22Rv1 (cell line): ENCODE measurements around the gene RORC.
A peak's percentile ranks its signal among the peaks of the same experiment; 100 is the strongest.

Experiments
- H3K27ac ChIP-seq: fragments of 450-650 bp; 2 replicates; pipeline ENCODE4 v1.5.1; 2017
- ZFX ChIP-seq: fragments of 450-650 bp; IDR thresholded peaks from 2 replicates; pipeline ENCODE4 v1.6.1; 2017; ENCODE audit warnings: antibody characterized with exemption, borderline replicate concordance
- TF ChIP-seq, protein P1 (sequence below): fragments of 450-650 bp; IDR thresholded peaks from 2 replicates; pipeline ENCODE4 v1.5.1; 2017; ENCODE audit warnings: mild to moderate bottlenecking

RORC gene

DNA sequence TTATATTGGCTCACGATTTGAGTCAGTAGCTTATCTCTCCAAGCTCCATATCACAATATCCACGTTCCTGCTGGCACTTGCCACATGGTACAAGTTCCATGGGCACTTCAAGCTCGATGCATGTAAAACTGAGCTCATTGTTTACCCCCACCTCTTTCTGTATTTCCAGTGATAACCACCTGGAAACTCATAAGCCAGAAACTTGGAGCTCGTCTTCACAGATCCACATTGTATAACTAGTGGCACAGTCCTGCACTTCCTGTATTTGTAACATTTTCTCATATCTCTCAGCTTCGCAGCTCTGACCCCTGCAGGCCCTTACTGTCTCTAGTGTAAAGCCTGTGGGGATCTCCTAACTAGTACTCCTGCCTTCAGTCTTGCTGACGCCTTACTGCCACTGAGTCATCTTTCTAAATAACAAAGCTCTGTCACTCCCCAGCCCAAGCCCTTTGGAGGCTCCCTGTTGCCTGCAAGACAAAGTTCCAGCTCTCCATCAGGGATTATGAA is 14.5 kb upstream of the RORC start:
- TF ChIP-seq, protein P1, sequence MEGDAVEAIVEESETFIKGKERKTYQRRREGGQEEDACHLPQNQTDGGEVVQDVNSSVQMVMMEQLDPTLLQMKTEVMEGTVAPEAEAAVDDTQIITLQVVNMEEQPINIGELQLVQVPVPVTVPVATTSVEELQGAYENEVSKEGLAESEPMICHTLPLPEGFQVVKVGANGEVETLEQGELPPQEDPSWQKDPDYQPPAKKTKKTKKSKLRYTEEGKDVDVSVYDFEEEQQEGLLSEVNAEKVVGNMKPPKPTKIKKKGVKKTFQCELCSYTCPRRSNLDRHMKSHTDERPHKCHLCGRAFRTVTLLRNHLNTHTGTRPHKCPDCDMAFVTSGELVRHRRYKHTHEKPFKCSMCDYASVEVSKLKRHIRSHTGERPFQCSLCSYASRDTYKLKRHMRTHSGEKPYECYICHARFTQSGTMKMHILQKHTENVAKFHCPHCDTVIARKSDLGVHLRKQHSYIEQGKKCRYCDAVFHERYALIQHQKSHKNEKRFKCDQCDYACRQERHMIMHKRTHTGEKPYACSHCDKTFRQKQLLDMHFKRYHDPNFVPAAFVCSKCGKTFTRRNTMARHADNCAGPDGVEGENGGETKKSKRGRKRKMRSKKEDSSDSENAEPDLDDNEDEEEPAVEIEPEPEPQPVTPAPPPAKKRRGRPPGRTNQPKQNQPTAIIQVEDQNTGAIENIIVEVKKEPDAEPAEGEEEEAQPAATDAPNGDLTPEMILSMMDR: no peak
- TF ChIP-seq ZFX: no peak
- no peak overlapping the region for H3K27ac ChIP-seq

DNA sequence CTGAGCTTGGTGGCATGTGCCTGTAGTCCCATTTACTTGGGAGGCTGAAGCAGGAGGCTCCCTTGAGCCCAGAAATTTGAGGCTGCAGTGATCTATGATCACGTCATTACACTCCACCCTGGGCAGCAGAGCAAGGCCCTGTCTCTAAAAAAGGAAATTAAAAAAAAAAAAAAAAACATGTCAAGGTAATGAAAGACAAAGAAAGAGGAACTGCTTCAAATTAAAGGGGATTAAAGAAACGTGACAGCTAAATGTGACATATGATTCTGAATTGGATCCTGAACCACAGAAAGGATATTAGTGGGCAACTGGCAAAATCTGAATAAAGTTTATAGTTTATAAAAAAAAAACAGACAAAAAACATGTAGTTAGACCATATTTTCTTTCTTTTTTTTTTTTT is 11.8 kb upstream of the RORC start:
- H3K27ac ChIP-seq: no peak overlapping the region
- no peak for TF ChIP-seq ZFX
- TF ChIP-seq, protein P1: no peak

DNA sequence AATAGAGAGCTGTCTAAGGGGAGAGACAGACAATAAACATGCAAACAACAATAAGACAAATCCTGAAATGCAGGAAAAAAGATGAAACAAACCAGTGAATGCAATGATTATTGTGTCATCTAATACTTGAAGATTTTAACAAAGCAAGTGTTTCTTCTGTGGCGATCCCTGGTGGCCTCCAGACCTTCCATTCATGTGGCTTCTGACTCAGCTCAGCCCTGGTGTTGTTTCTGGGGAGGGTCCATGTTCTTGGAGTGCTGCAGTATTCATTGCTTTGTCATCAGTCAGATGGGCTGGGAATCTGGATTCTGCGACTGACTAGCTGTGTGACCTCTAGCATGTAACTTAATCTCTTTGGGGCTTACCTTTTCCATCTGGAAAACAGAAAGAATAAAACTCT is 9.5 kb upstream of the RORC start:
- TF ChIP-seq ZFX: no peak
- TF ChIP-seq, protein P1: no peak
- H3K27ac ChIP-seq: no peak overlapping the region

DNA sequence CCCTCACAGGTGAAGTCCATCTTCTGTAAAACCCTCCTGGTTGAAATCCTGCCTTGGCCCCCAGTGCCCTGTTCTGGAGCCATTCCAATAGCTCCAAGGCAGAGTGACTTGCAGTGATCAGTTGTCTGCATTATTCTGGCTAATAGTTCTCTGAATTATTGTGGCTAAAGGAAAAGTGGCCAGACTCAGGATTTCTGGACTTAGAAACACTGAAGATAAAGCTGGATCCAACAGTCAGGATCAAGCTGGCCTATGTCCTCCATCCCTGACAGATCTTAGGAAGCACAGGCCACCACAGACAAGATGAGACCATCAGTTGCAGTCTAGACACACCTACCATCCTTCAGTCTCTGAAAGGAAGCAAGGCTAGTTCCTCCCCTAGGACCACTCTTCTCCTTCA is 8.8 kb upstream of the RORC start:
- no peak for TF ChIP-seq ZFX
- TF ChIP-seq, protein P1: no peak
- peak overlapping the region; percentile 98 for H3K27ac ChIP-seq

DNA sequence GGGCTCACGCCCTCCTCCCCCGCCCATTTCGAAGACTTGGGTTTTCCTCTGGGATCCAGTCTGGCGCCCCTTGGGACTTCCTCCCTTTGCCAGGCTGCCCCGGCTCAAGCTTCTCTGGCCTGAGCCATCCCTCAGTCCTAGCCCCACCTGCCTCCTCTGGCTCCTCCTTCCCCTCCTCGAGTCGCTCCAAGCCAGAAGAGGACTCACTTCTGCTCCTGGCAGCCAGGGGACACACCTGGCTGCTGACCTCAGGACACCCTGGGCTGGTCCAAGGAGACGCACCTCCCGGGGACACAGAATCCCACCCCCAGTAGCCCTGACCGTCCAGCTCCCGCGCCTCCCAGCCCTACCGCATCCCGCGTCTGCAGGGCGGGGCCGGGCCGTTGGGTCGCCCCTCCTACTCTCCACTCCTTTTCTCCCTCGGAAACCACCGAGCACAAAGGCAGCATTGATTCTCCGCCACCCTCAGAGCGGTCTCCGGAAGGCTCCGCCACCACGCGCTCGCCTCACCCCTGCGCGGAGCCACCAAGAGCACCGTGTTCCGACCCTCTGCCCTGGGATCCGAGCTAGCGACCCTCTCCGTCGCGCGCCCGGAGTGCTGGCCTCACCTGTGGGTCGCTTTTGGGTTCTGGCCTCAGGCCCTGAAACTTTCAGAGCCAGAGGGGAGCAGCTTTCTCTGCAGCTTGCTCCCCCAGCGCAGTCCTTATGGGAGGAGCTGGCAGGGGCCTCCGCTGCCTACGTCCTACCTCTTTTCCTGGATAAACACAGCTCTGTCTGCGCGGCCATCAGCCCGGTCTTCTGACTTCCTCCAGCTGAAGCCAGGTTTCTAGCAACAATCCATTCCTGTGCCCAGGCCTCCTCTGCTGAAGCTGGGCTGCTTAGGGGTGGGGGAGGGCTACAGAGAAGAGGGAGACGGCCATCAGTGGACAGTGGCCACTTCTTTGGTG is 8.1 kb upstream of the RORC start, which contains the start of gene C2CD4D:
C2CD4D (minus strand) TSS at position 364 of the 947 bp plus-strand sequence. CDS start 831 bp downstream, outside the sequence.
- no peak for TF ChIP-seq ZFX
- TF ChIP-seq, protein P1: peak; percentile 29
- peak within 1 kb of the TSS; percentile 98 for H3K27ac ChIP-seq

DNA sequence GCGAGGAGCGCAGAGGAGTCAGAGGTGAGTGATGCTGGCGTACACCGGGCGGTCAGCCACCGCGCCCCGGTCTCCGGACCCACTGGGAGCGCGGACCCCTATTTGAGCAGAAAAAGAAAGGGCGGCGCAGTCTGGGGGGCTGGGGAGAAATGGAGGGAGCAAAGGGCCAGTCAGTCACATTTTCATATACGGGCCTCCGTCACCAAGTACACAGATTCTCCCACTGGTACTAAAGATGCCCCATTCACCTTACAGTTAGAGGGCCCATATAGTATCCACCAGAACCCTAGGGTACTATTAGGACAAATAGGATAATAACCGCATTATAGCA is 7.4 kb upstream of the RORC start:
- TF ChIP-seq ZFX: no peak
- TF ChIP-seq, protein P1: no peak
- H3K27ac ChIP-seq: peak overlapping the region; percentile 98
